ENCODE results near the gene CXXC5.

The CXXC5 gene

GRCh38 chr5:139683295-139684271, 35.4 kb downstream of the CXXC5 start:
- H3K4me3 ChIP-seq (ENCODE audit: low read depth, low read length), result no peak overlapping the region
- no peak for TF ChIP-seq CTCF (IDR thresholded peaks at IDR 0.05; ENCODE audit: borderline replicate concordance, insufficient read depth, low read depth, low read length)

GRCh38 chr5:139684350-139684880, 36.3 kb downstream of the CXXC5 start:
- no peak for TF ChIP-seq CTCF (IDR thresholded peaks at IDR 0.05; ENCODE audit: borderline replicate concordance, insufficient read depth, low read depth, low read length)
- H3K4me3 ChIP-seq (ENCODE audit: low read depth, low read length), result no peak overlapping the region

GRCh38 chr5:139684881-139685749, 37.0 kb downstream of the CXXC5 start:
- H3K4me3 ChIP-seq (ENCODE audit: low read depth, low read length), result no peak overlapping the region
- no peak for TF ChIP-seq CTCF (IDR thresholded peaks at IDR 0.05; ENCODE audit: borderline replicate concordance, insufficient read depth, low read depth, low read length)

- H3K4me3 ChIP-seq (ENCODE audit: low read depth, low read length), result no peak overlapping the region
- no peak for TF ChIP-seq CTCF (IDR thresholded peaks at IDR 0.05; ENCODE audit: borderline replicate concordance, insufficient read depth, low read depth, low read length)
Measured at GRCh38 chr5:139685886-139686285, 37.7 kb downstream of the CXXC5 start.

- no peak for TF ChIP-seq CTCF (IDR thresholded peaks at IDR 0.05; ENCODE audit: borderline replicate concordance, insufficient read depth, low read depth, low read length)
- H3K4me3 ChIP-seq (ENCODE audit: low read depth, low read length), result no peak overlapping the region
Measured at GRCh38 chr5:139686356-139686705, 38.2 kb downstream of the CXXC5 start.

GRCh38 chr5:139686706-139687441, 38.7 kb downstream of the CXXC5 start:
- no peak for TF ChIP-seq CTCF (IDR thresholded peaks at IDR 0.05; ENCODE audit: borderline replicate concordance, insufficient read depth, low read depth, low read length)
- no peak overlapping the region for H3K4me3 ChIP-seq (ENCODE audit: low read depth, low read length)
